ENCODE results near the gene CDH22. TPM values are rescaled to one million over a fixed set of nuclear protein-coding genes. Genes with fewer than 3 reads are reported as not detected.

Gene CDH22
- total and polyA plus RNA-seq, 2 donors from 2014 or later = 0.19 to 1.6 TPM

DNA sequence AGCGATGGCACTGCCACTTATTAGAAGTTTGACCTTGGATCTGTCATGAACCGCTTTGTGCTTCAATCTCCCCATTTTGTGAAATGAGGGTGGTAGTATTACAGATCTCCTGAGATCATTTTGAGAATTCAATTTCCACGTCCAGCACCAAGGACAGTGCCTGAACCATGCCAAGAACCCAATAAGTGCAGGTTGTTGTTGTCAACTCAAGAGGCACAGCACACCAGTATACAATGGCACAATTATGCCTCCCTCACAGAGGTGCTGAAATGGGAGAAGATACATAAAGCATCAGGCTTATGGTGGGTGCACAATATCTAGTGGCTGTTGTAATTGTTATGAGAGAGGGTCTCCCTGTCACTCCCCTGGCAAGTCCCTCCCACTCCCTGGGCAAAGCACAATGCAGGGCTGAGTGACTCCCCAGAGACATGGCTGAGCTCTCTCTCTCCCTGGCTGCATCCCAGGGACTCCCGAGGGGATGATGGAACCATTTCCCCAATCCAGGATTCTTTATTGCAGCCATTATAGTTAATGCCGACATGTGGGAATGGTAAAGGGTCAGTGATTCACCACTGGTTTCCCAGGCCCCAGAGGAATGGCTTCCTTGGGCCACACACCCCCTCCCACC is 78.7 kb downstream of the CDH22 start:
- intact Hi-C loops (cut with DNase I) = no loop called here
- Histone ChIP-seq H3K36me3 (ENCODE audit: control insufficient read depth in 2 of 3, insufficient read depth in 3 of 3, low read length in 3 of 3) (no peaks in the 10 kb centered on the region), H3K4me1 (ENCODE audit: control insufficient read depth in 2 of 3, insufficient read depth in 2 of 3, low read depth in 1 of 3, low read length in 3 of 3) (no peaks in the 10 kb centered on the region), H3K4me3 (ENCODE audit: low read length in 3 of 3) (no peak overlapping the region), H3K9me3 (ENCODE audit: control insufficient read depth in 2 of 3, insufficient read depth in 1 of 3, low read length in 3 of 3) (no peaks in the 10 kb centered on the region), H3K27ac (ENCODE audit: low read depth in 2 of 2, low read length in 2 of 2) (no peak overlapping the region), H3K9ac (ENCODE audit: low read length in 3 of 3) (no peak overlapping the region), H3K27me3 (ENCODE audit: control insufficient read depth, insufficient read depth, low read length) (peaks cover 11% of the 10 kb centered on the region)
- FAIRE-seq (no peak), DNase-seq (peak in 1 of 5 donors; percentile 21)
- TF ChIP-seq, protein P1, sequence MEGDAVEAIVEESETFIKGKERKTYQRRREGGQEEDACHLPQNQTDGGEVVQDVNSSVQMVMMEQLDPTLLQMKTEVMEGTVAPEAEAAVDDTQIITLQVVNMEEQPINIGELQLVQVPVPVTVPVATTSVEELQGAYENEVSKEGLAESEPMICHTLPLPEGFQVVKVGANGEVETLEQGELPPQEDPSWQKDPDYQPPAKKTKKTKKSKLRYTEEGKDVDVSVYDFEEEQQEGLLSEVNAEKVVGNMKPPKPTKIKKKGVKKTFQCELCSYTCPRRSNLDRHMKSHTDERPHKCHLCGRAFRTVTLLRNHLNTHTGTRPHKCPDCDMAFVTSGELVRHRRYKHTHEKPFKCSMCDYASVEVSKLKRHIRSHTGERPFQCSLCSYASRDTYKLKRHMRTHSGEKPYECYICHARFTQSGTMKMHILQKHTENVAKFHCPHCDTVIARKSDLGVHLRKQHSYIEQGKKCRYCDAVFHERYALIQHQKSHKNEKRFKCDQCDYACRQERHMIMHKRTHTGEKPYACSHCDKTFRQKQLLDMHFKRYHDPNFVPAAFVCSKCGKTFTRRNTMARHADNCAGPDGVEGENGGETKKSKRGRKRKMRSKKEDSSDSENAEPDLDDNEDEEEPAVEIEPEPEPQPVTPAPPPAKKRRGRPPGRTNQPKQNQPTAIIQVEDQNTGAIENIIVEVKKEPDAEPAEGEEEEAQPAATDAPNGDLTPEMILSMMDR (IDR thresholded peaks at IDR 0.05; ENCODE audit: borderline replicate concordance, extremely low read depth, insufficient read depth) = no peak

DNA sequence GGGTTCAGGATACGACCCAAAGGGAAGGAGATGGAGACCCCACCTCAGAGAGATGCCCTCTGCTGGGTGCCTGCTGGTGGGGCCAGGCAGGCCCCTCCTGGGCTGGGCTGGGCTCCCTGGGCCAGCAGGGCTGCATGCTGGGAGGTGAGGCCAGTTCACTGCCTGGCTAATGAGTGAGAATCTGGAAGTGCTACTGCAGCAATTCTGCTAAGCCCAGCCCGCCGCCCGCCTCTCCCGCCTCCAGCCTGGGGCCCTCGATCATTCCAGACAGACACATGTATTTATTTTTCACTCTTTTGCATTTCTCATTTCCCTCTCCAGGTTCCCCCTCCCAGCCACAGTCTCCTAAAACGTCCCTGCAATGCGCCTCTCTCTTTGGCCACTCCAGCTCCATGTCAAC is 79.6 kb downstream of the CDH22 start:
- H3K9me3 ChIP-seq (ENCODE audit: control insufficient read depth in 2 of 3, insufficient read depth in 1 of 3, low read length in 3 of 3) = no peaks in the 10 kb centered on the region
- no peak overlapping the region for H3K27ac ChIP-seq (ENCODE audit: low read depth in 2 of 2, low read length in 2 of 2)
- H3K36me3 ChIP-seq (ENCODE audit: control insufficient read depth in 2 of 3, insufficient read depth in 3 of 3, low read length in 3 of 3) = no peaks in the 10 kb centered on the region
- intact Hi-C loops (cut with DNase I) = no loop called here
- H3K4me1 ChIP-seq (ENCODE audit: control insufficient read depth in 2 of 3, insufficient read depth in 2 of 3, low read depth in 1 of 3, low read length in 3 of 3) = no peaks in the 10 kb centered on the region
- DNase-seq (no peak), FAIRE-seq (no peak)
- no peak overlapping the region for H3K4me3 ChIP-seq (ENCODE audit: low read length in 3 of 3)
- peaks cover 11% of the 10 kb centered on the region for H3K27me3 ChIP-seq (ENCODE audit: control insufficient read depth, insufficient read depth, low read length)
- TF ChIP-seq, protein P1 (IDR thresholded peaks at IDR 0.05; ENCODE audit: borderline replicate concordance, extremely low read depth, insufficient read depth) = no peak
- H3K9ac ChIP-seq (ENCODE audit: low read length in 3 of 3) = no peak overlapping the region

GRCh38 chr20:46227272-46227767 is 81.0 kb downstream of the CDH22 start:
- Histone ChIP-seq H3K9me3 (ENCODE audit: control insufficient read depth in 2 of 3, insufficient read depth in 1 of 3, low read length in 3 of 3) (no peaks in the 10 kb centered on the region), H3K27ac (ENCODE audit: low read depth in 2 of 2, low read length in 2 of 2) (no peak overlapping the region), H3K9ac (ENCODE audit: low read length in 3 of 3) (no peak overlapping the region), H3K27me3 (ENCODE audit: control insufficient read depth, insufficient read depth, low read length) (peaks cover 11% of the 10 kb centered on the region), H3K4me3 (ENCODE audit: low read length in 3 of 3) (no peak overlapping the region), H3K4me1 (ENCODE audit: control insufficient read depth in 2 of 3, insufficient read depth in 2 of 3, low read depth in 1 of 3, low read length in 3 of 3) (no peaks in the 10 kb centered on the region), H3K36me3 (ENCODE audit: control insufficient read depth in 2 of 3, insufficient read depth in 3 of 3, low read length in 3 of 3) (no peaks in the 10 kb centered on the region)
- TF ChIP-seq, protein P1 (IDR thresholded peaks at IDR 0.05; ENCODE audit: borderline replicate concordance, extremely low read depth, insufficient read depth) = no peak
- FAIRE-seq (no peak), DNase-seq (no peak)
- intact Hi-C loops (cut with DNase I) = no loop called here
